Measurements from ENCODE around the gene PTK7.

DNA sequence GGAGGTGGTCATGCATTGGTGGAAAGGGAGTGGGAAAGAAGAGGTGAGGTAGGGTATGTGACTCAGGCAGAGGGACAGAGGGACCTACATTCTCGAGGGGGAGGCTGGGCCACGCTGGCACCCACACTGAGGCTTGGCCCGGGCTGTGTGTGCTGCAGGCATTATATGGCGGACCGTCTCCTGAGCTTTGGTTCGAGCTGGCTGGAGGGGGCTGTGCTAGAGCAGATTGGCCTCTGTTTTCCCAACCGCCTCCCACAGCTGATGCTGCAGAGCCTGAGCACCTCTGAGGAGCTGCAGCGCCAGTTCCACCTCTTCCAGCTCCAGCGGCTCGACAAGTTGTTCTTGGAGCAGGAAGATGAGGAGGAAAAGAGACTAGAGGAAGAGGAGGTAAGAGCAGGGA, 129.7 kb downstream of the PTK7 start:
- TF ChIP-seq, protein P1, sequence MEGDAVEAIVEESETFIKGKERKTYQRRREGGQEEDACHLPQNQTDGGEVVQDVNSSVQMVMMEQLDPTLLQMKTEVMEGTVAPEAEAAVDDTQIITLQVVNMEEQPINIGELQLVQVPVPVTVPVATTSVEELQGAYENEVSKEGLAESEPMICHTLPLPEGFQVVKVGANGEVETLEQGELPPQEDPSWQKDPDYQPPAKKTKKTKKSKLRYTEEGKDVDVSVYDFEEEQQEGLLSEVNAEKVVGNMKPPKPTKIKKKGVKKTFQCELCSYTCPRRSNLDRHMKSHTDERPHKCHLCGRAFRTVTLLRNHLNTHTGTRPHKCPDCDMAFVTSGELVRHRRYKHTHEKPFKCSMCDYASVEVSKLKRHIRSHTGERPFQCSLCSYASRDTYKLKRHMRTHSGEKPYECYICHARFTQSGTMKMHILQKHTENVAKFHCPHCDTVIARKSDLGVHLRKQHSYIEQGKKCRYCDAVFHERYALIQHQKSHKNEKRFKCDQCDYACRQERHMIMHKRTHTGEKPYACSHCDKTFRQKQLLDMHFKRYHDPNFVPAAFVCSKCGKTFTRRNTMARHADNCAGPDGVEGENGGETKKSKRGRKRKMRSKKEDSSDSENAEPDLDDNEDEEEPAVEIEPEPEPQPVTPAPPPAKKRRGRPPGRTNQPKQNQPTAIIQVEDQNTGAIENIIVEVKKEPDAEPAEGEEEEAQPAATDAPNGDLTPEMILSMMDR (IDR thresholded peaks at IDR 0.05; ENCODE audit: low read depth, low read length): no peak
- no peak for TF ChIP-seq EZH2phosphoT487 (IDR thresholded peaks at IDR 0.05; ENCODE audit: low read depth)
